CD4-positive, alpha-beta T cell treated with Interleukin-10 for 1 hour (primary cell): ENCODE data around the gene TNFRSF4.
A peak's percentile ranks its signal among the peaks of the same experiment; 100 is the strongest.
"Not testable (repeated sequence)": the region's sequence is repeated elsewhere in the genome, so short reads cannot be mapped to it uniquely, and the experiment has no call there.

Experiments used
- DNase-seq: peaks from one replicate; pipeline ENCODE4 v3.0.0-alpha.2; 2020

Gene TNFRSF4

DNA sequence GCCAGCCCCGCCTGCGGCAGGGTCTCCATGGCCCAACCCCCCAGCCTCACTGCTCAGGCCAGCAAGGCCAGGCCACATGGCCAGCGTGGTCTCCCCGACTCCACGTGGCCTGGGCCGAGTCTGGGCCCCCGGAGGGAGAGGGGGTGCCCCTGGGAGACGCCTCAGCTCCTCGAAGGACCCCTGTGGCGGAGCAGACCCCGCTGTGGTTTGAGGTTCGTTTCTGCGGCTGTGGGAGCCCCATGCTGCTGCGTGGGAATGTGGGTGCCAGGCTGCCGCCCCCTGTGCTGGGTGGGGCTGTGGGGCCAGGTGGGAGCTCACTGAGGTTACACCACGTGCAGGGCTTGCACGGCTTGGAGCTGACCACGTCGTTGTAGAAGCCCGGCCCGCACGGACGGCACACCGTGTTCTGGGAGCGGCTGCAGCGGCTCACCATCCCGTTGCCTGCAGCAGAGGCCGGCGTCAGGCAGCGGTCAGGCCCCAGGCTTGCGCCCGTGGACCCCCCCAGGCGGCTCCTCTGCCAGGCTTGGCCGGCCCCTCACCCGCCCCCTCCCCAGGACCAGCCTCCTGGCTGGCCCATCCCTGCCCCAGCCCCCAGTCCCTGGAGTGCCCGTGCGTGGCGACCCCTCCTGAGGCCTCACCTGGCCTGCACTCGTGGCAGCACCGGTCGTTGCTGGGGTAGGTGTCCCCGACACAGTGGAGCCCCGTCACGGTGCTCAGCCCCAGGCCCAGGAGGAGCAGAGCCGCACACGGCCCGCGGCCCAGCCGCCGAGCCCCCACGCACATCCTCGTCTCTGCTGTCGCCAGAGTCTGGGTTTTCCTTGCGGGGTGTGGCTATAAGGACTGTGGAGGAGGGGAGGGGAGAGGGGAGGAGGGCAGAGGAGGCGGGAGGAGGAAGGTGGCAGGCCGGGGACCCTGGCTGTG, at the start of gene TNFRSF4:
Gene TNFRSF4, minus strand, starts transcription at position 809 of the 921 bp plus-strand sequence. Its CDS starts 26 bp downstream, at position 783.
- peak; percentile 58 for DNase-seq

GRCh38 chr1:1262758-1263157, 48.8 kb upstream of the TNFRSF4 start:
- no peak for DNase-seq

GRCh38 chr1:1262071-1262470, 48.1 kb upstream of the TNFRSF4 start:
- DNase-seq = no peak

DNA sequence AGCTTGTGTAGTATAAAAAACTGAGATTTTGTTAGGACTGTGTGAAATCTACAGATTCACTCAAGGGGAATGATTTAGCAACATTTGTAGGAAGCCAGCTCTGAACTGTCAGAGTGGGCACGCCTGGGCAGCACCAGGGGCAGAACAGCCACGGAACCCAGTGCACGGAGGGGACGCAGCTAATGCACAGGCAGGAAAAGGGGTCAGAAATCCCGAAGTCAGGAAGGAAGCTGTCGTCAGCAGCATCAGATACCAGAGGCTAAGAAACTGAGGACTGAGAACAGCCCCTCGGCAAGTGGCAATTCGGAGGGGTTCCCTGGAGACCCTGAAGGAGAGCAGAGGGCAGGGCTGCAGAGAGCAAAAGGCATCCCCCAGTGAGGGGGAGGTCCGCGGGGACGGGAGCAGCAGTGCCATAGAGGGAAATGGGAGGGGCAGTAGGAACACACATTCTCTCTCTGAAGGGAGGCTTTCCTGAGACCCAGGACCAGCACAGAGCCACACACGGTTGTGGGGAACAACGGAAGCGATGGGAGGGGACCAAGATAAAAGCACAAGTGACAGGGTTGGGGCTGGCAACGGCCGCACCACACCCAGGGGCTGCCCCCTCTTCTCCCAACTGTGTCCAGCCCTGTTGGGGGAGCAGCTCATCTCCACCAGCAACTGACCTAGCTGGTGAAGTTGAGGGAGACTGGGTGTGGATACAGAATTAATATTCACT, 47.0 kb upstream of the TNFRSF4 start:
- no peak for DNase-seq

GRCh38 chr1:1259951-1260600, 46.1 kb upstream of the TNFRSF4 start:
- DNase-seq = no peak

- DNase-seq = no peak
Observed at GRCh38 chr1:1259540-1259939, 45.6 kb upstream of the TNFRSF4 start.

DNA sequence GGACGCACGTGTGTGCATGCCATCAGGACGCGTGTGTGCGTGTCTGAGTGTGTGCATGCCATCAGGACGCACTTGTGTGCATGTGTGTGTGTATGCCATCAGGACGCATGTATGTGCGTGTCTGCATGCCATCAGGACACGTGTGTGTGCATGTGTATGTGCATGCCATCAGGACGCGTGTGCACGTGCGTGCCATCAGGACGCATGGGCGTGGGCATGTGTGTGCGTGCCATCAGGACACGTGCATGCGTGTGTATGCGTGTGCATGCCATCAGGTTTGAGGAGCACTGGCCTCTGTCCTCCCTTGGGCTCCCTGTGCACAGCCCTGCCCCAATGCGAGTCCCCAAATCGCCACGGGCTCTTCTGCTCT, 45.2 kb upstream of the TNFRSF4 start:
- DNase-seq = no peak

DNA sequence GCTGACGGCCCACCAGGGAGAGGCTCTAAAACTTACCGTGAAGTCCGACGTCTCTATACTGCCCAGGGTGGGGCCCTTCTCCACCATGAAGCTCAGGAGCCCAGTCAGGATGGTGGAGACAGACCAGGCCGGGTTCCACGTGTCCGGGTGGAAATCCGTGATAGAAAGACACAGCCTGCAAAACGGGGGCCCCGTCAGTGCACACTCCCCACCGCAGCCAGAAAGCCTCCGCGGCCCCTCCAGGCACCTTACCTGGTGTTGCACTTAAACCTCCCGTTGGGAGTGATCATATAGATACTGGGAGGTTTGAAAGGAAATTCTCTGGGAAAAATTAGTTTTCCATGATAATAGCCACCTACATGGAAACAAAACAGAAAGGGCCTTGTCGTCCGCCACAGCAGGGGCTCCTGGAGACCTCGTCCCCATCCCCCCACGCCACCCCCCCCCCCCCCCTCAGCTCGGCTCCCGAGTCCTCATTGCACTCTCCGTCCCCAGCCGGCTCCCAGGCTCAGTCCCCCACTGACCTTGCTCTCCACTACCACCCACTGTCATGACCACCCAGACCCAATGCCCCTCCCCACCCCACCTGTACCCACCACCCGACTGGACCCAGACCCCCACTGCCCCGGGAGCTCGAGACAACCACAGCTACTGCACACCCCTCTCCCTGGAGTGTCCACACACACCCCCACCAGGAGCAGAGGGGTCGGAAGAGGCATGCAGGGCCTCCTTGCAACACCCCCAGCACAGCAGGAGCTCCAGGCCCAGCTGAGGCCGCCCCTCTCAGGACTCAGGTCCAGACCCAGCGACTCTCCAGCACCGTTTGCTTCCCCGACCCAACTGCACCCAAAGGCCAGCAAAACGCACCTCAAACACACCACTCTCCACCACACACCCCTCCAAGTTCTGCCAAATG, 43.3 kb upstream of the TNFRSF4 start:
- no peak for DNase-seq

- DNase-seq = no peak
Observed at GRCh38 chr1:1255611-1256010, 41.7 kb upstream of the TNFRSF4 start.

GRCh38 chr1:1255078-1255477, 41.1 kb upstream of the TNFRSF4 start:
- DNase-seq = no peak

DNA sequence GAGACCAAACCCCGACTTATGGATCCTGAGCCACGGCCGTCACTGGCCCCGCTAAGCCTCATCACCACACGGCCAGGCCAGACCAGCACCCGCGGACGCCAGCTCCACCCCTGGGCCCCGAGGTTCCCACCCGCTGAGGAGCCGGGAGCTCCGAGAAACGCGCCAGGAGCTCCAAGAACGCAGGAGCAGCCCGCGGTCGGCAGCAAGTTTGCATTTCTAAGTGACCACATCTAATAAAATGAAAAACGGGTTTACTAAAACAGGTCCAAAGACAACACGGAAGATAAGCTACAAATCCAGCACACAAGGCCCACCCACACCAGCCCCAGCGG, 40.7 kb upstream of the TNFRSF4 start:
- DNase-seq = no peak

DNA sequence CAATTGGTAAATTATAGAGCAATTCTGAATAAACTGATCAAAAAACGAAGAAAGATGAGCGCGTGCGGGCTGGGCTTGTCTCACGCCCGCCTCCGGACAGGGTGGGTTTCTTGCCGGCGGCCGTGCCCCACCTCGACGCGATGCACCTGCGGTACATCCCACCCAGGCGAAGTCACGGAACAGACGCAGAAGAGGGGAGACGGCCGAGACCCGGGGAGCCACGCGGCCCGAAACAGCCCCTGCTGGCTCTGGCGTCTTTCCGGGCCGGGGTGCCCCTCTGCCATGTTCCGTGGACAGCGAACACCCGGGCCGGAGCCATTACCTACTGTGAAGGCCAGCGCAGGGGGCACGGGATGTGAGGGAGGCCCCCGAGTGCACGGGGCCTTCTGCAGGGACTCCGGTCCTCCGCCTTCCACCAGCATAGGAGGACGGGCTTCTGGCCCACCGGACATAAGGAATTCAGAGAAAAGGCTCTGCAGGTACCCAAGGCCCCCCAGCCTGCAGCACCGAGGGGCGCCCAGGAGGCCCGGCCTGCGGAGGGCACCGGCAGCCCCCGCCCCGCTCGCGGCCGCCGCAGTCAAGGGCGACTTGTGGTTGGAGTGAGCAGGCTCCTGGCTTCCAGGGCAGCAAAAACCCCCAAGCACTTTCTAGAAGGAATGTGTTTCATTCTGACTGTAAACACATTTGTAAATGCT, 40.2 kb upstream of the TNFRSF4 start:
- no peak for DNase-seq

DNA sequence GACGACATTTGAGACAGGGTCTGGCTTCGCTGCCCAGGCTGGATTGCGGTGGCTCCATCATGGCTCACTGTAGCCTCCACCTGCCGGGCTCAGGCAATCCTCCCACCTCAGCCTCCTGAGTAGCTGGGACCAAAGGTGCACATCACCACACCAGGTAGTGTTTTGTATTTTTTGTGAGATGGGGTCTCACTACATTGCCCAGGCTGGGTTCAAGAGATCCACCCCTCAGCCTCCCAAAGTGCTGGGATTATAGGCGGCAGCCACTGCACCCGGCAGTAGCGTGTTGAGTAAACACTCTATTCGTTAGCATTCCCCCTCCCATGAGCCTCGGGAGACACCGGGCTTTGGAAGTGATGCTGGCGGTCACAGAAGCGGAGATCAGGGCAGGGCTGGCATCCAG, 39.4 kb upstream of the TNFRSF4 start:
- DNase-seq = no peak

- DNase-seq = peak; percentile 65
Observed at GRCh38 chr1:1250786-1251284, 36.9 kb upstream of the TNFRSF4 start.

- not testable (repeated sequence) for DNase-seq
Observed at GRCh38 chr1:1248009-1248913, 34.3 kb upstream of the TNFRSF4 start.

DNA sequence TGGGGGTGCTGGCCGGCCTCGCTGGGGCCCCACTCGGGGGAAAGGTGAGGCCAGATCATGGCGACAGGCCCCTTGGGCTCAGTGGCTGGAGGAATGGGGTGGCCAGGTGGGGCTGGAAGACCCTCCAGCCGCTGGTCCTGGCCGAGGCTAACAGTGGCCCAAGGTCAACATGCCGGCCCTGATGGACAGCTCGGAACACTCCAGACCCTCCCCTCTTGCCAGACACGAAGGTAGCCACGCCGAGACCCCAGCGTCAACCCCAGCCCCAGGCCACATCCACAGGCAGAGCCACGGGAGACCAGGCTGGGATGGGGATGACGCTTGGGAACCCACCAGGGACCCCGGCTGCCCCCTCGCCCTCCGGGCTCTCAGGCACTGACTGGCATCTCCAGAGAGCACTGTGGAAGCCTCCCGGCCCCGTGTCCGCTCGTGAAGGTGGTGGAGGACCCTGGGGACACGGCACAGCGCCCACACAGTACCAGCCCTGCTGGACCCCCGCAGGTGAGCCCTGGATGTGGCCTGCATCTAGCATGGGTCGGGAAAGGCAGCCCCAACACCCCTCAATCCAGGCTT, 33.5 kb upstream of the TNFRSF4 start:
- DNase-seq = no peak

- no peak for DNase-seq
Observed at GRCh38 chr1:1246577-1247340, 32.8 kb upstream of the TNFRSF4 start, which contains the start of gene C1QTNF12. Gene C1QTNF12, minus strand, starts transcription at chr1:1246722. Its CDS starts 32 bp downstream, at chr1:1246690.

DNA sequence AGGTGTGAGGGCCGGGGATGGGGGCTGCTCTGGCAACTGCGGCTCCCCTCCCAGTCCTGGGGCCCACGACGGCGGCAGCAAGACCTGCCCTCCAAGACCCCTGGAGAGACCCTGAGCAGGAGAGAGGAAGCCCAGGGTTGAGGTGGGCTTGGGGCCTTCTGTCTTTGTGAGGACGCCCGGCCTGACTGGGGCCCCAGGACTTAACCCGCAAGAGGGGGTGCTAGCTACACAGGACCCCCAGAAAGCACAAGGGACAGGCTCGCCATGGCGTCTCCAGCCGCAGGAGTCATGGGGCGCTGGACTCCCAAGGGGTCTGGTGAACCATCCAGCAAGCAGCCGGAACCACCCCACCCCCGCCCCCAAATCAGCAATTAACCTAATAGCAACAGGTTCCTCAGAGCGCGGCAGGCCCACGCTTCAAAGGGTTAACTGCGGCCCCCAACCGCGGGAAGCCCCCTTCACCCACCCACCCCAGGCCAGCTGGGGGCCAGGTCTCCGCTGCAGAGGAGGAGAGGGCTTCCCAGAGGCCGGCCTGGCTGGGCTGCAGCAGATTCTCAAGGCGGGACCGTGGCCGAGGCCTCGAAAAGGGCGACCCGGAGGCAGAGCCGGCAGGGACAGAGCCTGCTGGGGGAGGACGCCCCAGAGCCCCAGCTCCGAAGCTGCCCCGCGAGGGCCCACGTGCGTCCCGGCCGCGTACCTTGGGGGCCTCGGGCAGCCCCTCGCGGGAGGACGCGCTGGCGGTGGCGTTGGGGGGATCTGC, 32.0 kb upstream of the TNFRSF4 start:
- DNase-seq = no peak
